ENCODE measurements around the gene SLC9A5.
A peak's percentile ranks its signal among the peaks of the same experiment; 100 is the strongest.

Gene SLC9A5, protein sequence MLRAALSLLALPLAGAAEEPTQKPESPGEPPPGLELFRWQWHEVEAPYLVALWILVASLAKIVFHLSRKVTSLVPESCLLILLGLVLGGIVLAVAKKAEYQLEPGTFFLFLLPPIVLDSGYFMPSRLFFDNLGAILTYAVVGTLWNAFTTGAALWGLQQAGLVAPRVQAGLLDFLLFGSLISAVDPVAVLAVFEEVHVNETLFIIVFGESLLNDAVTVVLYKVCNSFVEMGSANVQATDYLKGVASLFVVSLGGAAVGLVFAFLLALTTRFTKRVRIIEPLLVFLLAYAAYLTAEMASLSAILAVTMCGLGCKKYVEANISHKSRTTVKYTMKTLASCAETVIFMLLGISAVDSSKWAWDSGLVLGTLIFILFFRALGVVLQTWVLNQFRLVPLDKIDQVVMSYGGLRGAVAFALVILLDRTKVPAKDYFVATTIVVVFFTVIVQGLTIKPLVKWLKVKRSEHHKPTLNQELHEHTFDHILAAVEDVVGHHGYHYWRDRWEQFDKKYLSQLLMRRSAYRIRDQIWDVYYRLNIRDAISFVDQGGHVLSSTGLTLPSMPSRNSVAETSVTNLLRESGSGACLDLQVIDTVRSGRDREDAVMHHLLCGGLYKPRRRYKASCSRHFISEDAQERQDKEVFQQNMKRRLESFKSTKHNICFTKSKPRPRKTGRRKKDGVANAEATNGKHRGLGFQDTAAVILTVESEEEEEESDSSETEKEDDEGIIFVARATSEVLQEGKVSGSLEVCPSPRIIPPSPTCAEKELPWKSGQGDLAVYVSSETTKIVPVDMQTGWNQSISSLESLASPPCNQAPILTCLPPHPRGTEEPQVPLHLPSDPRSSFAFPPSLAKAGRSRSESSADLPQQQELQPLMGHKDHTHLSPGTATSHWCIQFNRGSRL

DNA sequence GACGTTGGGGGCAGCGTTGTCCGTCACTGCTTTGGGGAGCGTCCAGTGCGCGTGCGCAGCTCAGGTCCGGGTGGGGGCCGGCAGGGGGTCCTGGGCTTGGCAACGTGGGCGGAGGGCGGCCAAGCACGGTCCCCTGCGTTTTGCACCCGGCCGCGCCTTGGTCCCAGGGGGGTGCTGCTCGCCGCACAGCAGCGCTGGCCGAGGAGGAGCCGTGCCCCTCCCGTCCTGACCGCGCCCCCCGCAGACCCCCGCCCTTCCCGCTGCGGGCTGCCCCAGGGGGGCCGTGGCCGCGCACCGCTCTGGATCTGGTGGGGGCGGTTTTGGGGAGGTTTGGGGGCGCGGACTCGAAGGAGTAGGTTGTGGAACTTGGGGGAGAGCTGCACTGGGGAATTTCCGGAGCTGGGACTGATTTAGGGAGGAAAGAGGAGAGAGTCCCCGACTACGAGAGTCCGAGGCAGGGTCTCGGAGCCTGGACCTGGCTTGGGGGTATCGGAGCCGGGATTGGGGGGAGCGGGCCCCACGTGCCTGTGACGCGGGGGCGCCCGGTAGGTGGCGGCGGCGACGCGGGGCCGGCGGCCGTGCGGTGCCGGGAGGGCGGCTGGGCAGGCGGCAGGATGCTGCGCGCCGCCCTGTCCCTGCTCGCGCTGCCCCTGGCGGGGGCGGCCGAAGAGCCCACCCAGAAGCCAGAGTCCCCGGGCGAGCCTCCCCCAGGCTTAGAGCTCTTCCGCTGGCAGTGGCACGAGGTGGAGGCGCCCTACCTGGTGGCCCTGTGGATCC is at the start of gene SLC9A5:
SLC9A5 (plus strand) TSS at position 579 of the 777 bp plus-strand sequence; CDS start at position 615, 36 bp downstream.
- TF ChIP-seq, protein P1, sequence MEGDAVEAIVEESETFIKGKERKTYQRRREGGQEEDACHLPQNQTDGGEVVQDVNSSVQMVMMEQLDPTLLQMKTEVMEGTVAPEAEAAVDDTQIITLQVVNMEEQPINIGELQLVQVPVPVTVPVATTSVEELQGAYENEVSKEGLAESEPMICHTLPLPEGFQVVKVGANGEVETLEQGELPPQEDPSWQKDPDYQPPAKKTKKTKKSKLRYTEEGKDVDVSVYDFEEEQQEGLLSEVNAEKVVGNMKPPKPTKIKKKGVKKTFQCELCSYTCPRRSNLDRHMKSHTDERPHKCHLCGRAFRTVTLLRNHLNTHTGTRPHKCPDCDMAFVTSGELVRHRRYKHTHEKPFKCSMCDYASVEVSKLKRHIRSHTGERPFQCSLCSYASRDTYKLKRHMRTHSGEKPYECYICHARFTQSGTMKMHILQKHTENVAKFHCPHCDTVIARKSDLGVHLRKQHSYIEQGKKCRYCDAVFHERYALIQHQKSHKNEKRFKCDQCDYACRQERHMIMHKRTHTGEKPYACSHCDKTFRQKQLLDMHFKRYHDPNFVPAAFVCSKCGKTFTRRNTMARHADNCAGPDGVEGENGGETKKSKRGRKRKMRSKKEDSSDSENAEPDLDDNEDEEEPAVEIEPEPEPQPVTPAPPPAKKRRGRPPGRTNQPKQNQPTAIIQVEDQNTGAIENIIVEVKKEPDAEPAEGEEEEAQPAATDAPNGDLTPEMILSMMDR (conservative IDR thresholded peaks at IDR 0.05), result peak; percentile 30
- H3K27ac ChIP-seq, result peak within 1 kb of the TSS; percentile 80

DNA sequence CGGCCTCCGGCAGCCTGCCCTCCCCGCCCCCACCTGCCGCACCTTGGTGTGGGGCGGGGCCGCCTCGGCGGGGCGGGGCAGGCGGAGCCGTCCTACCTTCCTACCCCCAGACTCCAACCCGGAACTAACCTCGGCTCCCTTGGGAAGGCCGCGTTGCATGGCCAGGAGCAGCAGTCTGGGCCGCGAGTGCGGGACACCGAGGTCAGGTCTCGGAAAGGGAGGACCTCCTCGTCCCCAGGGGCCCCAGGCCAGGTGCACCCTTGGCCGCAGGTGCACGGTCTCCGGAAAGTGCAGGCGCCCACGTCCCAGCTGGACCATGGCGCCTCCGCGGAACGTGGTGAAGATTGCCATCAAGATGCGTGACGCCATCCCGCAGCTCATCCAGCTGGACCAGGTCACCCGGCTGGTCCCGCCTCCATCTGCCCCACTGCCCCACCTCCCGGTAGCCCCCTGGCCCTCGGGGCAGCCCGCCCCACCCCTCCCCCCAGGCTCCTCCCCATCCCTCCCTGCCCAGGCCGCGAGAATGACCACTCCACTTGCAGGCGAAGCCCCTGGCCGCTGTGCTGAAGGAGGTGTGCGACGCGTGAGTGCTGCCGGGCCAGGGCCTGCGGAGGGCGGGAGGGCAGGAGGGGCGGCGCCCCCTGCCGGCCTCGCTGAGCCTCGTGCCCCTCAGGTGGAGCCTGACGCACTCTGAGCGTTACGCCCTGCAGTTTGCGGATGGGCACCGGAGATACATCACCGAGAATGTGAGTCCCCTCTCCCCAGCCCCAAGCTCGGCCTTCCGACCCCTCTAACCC is 49.6 kb upstream of the SLC9A5 start, which contains the start of gene ELMO3:
ELMO3 (plus strand) TSS at position 121 of the 797 bp plus-strand sequence; CDS start at position 317, 196 bp downstream.
- TF ChIP-seq, protein P1 (conservative IDR thresholded peaks at IDR 0.05), result no peak

DNA sequence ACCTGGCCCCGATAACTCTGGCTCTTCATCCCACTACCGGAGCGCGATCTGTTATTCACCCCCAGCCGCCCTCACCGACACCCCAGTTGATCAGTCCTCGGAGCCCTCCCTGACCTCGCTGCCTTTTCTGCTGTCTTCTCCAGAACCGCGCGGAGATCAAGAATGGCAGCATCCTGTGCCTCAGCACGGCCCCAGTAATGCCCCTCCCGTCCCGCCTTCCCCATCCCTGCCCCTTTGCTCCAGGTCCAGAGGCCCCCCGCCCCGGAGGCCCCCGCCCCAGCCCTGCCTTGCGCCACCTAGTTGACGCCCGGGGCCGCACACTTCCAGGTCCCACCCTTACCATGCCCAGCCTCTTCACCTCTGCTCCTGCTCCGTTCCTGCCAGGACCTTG is 49.0 kb upstream of the SLC9A5 start:
- TF ChIP-seq, protein P1 (conservative IDR thresholded peaks at IDR 0.05), result no peak
- no peak overlapping the region for H3K27ac ChIP-seq

More for the DNA sequence above, 49.6 kb upstream of the SLC9A5 start, which contains the start of gene ELMO3:
- no peak within 1 kb of the TSS for H3K27ac ChIP-seq

DNA sequence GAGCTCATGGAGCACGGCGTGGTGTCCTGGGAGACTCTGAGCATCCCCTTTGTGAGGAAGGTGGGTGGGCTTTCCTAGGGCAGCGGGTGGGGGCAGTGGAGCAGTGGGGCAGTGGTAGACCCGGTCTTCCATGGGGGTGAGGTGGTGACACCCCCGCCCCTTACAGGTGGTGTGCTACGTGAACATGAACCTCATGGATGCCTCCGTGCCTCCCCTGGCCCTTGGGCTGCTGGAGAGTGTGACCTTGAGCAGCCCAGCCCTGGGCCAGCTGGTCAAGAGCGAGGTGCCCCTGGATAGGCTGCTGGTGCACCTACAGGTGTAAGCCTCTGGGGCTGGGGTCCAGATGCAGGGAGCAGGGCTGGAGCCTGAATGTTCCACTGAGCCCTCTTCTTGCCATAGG is 48.3 kb upstream of the SLC9A5 start:
- no peak overlapping the region for H3K27ac ChIP-seq
- TF ChIP-seq, protein P1 (conservative IDR thresholded peaks at IDR 0.05), result no peak

DNA sequence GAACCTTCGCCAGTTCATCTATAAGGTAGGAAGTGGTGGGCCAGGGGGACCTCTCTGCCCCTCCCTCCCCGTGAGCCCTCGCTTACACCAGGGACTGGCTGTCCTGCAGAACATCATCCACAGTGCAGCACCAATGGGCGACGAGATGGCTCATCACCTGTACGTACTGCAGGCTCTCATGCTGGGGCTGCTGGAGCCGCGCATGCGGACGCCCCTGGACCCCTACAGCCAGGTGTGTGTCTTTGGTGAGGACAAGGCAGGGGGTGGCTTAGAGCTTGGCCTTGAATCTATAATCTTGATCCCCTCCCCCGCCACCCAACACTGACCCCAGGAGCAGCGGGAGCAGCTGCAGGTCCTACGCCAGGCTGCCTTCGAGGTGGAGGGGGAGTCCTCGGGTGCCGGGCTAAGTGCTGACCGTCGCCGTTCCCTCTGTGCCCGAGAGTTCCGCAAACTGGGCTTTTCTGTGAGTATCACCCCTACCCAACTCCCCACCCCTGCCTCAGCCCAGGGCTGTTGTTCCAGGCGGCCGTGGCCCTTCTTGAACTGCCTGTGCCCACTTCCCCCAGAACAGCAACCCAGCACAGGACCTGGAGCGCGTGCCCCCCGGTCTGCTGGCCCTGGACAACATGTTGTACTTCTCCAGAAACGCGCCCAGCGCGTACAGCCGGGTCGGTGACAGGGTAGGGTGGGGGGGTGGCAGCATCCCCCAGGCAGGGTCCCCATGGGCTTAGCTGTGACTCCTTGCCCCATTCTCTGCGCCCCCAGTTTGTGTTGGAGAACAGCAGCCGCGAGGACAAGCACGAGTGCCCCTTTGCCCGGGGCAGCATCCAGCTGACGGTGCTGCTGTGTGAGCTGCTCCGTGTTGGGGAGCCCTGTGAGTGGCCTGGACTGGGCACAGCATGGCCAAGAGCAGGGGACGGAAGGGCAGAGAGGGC is 47.1 kb upstream of the SLC9A5 start:
- TF ChIP-seq, protein P1 (conservative IDR thresholded peaks at IDR 0.05), result no peak
- H3K27ac ChIP-seq, result no peak overlapping the region

DNA sequence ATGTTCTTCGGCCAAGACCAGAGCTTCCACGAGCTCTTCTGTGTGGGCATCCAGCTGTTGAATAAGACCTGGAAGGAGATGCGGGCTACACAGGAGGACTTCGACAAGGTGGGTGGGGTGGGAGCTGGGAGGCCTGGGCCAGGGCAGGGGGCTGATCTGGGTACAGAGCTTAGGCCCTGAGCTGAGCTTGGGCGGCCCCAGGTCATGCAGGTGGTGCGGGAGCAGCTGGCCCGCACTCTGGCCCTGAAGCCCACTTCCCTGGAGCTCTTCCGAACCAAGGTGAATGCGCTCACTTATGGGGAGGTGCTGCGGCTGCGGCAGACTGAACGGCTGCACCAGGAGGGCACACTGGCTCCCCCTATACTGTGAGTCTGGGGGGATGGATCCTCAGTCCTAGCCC is 46.4 kb upstream of the SLC9A5 start:
- TF ChIP-seq, protein P1 (conservative IDR thresholded peaks at IDR 0.05), result no peak
- H3K27ac ChIP-seq, result no peak overlapping the region

All from VCaP (cell line).